H4 (cell line): ENCODE results near the gene IGF1R. TPM values are rescaled to one million over a fixed set of nuclear protein-coding genes. Genes with fewer than 3 reads are reported as not detected.
"Not testable (repeated sequence)": the region's sequence is repeated elsewhere in the genome, so short reads cannot be mapped to it uniquely, and the experiment has no call there.

Source experiments
- DNase-seq: peaks from one replicate; pipeline ENCODE4 v3.0.0-alpha.2; 2015; ENCODE audit warnings: low spot score
- total RNA-seq: library from RNA; depleted of rRNA; stranded (reverse); fragments of >200 nt; shearing (Covaris generic); gene quantifications from 2 replicates; pipeline ENCODE4 v1.2.3, GENCODE V29; 2014; rRNA removed

Gene IGF1R
- 15.5 TPM in 2 replicates for total RNA-seq

DNA sequence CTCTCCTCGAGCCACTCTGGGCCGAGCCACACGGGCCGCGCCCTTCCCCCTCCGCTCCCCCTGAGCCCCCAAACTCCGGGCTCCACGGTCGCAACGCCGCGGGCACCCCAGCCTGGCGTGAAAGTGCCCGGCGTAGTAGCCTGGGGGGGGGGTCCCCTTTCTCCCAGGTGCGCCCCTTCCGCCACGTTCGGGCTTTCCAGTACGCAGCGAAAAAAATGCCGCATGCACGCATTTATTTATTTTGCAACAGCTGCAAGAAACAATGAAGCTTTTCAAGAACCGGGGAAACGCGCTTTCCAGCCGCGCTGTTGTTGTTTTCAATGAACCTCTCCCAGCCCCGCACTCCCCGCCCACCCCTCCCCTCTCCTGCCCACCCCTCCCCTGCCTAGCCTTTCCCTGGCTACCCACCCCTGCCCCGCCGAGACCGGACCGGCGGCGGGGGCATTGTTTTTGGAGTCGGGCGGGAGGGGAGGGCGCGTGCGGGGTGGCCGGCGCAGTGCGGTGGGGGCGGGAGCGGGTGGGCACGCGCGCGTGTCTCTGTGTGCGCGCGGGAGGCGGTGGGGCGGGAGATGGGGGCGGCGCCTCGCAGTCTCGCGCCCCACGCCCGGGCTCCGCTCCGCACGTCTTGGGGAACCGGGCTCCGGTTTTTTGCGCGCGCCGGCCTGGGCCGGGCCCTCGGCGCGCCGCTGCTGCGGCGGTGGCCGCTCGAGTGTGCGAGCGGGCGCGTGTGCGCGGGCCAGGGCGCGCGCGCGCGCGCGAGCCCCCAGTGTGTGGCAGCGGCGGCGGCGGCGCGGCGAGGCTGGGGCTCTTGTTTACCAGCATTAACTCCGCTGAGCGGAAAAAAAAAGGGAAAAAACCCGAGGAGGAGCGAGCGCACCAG, at the start of gene IGF1R:
Gene IGF1R (plus strand): TSS at position 766 of the 880 bp plus-strand sequence. CDS start 1,043 bp downstream, outside the sequence.
- DNase-seq: peak; percentile 73

DNA sequence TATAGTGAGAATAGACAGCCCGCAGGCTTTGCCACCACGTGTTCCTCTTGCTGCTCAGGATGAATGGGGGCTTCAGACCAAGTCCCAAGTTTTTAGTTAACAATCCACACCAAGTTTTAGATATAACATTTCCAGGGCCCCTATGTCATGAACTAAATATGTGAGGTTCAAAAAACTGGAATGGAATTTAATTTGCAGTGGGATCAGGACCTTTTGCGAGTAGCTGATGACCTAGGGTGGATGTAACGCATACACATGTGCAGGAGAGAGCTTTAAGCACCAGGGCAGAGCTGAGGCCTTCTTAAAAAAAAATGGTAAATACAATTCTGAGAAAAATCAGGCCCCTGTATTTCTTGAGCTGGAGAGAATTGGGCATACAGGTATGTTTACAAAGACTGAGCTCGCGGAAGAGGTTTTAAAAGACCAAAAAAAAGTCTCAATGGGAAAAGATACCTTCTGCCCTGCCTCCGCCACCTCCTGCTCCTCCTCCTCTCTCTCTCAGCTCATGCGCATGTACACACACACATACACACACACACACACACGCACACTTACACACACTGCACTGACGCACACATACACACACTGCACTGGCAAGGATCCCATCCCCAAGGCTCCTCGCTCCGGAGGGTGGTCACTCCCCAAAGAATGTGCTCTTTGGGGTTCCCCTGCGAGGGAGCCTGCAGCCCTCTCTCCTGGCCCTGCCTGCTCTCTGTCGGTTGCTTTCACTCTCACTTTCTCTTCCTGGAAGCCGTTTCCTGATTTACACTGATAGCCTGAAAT, 48.2 kb upstream of the IGF1R start:
- DNase-seq: peak; percentile 72

DNA sequence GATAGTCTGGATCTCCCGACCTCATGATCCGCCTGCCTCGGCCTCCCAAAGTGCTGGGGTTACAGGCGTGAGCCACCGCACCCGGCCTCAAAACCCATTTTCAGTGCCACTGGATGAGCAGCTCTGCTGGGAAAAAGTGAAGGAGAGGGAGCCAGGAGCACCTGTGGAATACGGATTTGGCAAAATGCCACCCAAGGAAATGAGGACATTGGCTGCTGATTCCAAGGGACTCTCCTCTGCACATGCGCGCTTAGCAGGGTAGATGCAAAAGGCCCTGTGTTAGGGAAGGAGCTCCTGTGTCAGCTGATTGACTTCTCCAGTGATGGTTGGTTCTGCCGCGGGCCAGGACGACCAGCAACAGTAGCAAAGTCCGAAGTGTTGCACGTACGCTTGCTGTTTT, 43.4 kb upstream of the IGF1R start:
- no peak for DNase-seq

GRCh38 chr15:98609144-98609852, 39.0 kb upstream of the IGF1R start:
- peak; percentile 82 for DNase-seq

DNA sequence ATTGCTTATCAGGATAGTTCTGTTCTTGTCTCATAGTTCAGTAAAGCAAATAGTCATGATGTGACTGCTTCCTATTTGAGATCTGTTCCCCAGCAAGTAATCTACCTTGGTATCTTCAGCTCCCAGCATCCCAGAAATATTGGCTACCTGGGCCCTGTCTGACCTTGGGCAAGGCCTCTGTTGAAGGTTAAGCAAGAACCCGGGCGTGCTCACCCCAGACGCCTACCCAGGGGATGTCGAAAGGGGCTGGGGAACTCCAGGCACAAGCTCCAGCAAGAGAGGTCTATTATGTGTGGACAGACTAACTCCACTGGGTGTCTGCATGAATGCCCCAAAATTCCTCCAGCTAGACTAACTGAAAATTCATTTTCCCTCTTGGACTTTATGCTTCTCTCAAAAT, 37.3 kb upstream of the IGF1R start:
- no peak for DNase-seq

DNA sequence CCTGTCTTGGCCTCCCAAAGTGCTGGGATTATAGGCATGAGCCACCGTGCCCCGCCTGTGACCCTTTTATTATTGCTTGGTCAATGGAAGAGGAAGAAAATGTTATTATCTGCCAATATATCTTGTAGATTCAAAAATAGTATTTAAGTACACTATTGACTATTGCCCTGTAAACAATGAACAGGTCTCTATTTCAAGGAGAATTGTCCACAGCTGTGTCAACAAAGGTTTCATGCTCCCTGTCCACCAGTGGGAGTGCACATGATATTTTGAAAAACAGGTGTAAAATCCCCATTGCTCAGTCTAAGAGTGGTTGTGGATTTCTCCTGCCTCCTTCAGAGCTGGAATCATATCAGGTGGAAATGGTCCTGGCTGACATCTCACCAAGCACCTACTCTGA, 36.5 kb upstream of the IGF1R start:
- no peak for DNase-seq

GRCh38 chr15:98612490-98613110, 35.7 kb upstream of the IGF1R start:
- DNase-seq: peak; percentile 33

- DNase-seq: no peak
These were observed 33.7 kb upstream of the IGF1R start for GRCh38 chr15:98614681-98615080.

- DNase-seq: no peak
These were observed 31.9 kb upstream of the IGF1R start for GRCh38 chr15:98616397-98616796.

GRCh38 chr15:98617328-98617980, 30.9 kb upstream of the IGF1R start:
- DNase-seq: no peak

DNA sequence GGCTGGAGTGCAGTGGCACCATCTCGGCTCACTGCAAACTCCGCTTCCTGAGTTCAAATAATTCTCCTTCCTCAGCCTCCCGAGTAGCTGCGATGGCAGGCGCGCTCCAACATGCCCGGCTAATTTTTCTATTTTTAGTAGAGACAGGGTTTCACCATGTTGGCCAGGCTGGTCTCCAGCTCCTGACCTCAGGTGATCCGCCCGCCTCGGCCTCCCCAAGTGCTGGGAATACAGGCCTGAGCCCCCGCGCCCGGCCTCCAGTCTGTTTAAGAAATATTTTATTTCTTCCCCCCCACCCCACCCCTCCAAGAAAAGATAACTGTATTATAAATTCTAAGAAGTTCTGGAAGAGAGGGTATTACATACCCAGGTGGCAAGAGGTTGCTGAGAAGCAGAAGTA, 29.8 kb upstream of the IGF1R start:
- DNase-seq: not testable (repeated sequence)

- no peak for DNase-seq
These were observed 28.3 kb upstream of the IGF1R start for GRCh38 chr15:98620020-98620419.

DNA sequence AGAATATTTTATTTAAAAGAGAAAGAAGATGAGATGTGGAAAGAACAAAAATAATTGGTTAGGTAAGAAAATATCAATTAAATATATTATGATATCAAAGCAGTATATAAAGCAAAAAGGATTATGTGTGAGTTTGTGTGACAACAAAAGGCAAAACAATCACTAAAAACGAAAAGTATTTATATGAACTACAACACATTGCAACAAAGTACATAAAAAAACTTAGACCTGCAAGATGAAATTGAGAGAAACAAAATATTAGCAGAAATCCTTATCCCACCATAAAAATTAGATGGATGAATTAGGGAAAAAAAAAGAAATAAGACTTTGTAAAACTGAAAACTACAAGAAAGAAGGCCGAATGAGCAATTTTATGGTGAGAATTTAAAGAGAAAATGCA, 27.3 kb upstream of the IGF1R start:
- no peak for DNase-seq

- no peak for DNase-seq
These were observed 22.7 kb upstream of the IGF1R start for GRCh38 chr15:98625614-98626013.

DNA sequence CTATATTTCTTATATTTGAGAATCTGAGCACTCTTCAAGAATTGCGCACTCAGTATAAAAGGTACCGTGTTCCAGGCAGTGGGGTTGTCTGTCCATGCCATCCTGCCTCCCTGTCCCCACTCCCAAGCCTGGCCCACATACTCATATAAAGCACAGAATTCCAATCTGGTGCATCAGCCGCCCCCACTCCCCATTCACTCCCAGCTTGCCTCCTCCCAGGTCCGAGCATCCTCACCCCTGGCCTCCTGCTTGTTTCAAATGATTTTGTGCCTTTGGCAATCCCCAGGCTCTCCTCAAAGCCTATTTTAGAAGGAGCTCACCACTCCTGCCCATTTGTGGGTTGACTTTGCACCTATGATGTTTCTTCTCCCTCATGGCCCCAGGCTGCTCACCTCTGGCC, 22.2 kb upstream of the IGF1R start:
- DNase-seq: no peak

GRCh38 chr15:98628216-98628615, 20.1 kb upstream of the IGF1R start:
- DNase-seq: no peak

DNA sequence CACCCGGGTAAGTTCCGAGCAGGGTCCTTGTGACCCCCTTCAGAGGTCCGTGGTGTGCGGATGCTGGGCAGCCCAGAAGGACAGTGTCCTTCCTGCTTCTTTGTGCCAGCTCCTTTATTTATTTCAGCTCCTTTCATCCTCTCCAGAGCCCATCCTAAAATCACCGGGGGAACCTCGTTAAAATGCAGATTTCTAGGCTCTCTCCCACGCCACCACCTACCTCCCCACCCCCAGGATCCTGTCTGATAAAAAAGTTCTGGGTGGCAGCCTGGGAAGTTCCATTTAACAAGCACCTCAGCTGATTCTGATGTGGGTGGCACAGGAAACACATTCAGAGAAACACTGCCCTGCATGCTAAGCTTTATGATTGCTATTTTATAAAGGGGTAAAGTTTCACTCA, 12.5 kb upstream of the IGF1R start:
- DNase-seq: no peak

DNA sequence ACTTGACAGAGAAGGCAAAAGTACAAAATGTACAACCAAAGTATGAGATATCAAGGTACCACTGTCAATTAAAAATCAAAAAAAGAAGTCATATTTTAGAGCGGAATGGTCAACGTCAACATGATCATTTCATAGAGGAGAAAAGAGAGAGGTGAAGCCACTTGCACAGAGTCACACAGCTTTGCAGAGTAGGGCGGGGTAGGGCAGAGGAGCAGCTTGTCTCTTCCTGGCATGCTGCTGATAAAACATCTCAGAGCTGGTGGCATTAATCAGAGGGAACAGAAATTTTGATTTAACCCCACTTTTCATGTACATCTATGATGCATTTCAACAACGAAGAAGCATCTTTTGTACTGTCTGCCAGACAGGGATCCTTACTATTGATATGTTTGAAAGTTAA, 5.2 kb upstream of the IGF1R start:
- DNase-seq: no peak

GRCh38 chr15:98646546-98647025, 1.8 kb upstream of the IGF1R start:
- no peak for DNase-seq

- DNase-seq: peak; percentile 72
These were observed 1.1 kb upstream of the IGF1R start for GRCh38 chr15:98647026-98647773.
